ENCODE measurements around the gene ROBO1.
"Not testable (repeated sequence)": the region's sequence is repeated elsewhere in the genome, so short reads cannot be mapped to it uniquely, and the experiment has no call there.

Gene ROBO1

GRCh38 chr3:79366414-79366813 lies 401.4 kb downstream of the ROBO1 start:
- DNase-seq: no peak

- no peak for DNase-seq
These were observed 403.0 kb downstream of the ROBO1 start for GRCh38 chr3:79364784-79365183.

GRCh38 chr3:79362571-79363270 lies 405.1 kb downstream of the ROBO1 start:
- DNase-seq: no peak

- DNase-seq: no peak
These were observed 405.9 kb downstream of the ROBO1 start for GRCh38 chr3:79361748-79362378.

- DNase-seq: no peak
These were observed 409.5 kb downstream of the ROBO1 start for GRCh38 chr3:79358327-79358726.

- DNase-seq: no peak
These were observed 413.6 kb downstream of the ROBO1 start for GRCh38 chr3:79354179-79354688.

- no peak for DNase-seq
These were observed 416.1 kb downstream of the ROBO1 start for GRCh38 chr3:79351699-79352098.

- DNase-seq: no peak
These were observed 422.6 kb downstream of the ROBO1 start for GRCh38 chr3:79344876-79345871.

GRCh38 chr3:79341961-79342360 lies 425.8 kb downstream of the ROBO1 start:
- DNase-seq: no peak

GRCh38 chr3:79339846-79340245 lies 428.0 kb downstream of the ROBO1 start:
- DNase-seq: no peak

GRCh38 chr3:79337798-79338197 lies 430.0 kb downstream of the ROBO1 start:
- DNase-seq: no peak

GRCh38 chr3:79329154-79329553 lies 438.6 kb downstream of the ROBO1 start:
- no peak for DNase-seq

GRCh38 chr3:79326642-79327041 lies 441.2 kb downstream of the ROBO1 start:
- no peak for DNase-seq

- not testable (repeated sequence) for DNase-seq
These were observed 441.9 kb downstream of the ROBO1 start for GRCh38 chr3:79325833-79326383.

- no peak for DNase-seq
These were observed 450.0 kb downstream of the ROBO1 start for GRCh38 chr3:79317551-79318518.

GRCh38 chr3:79314962-79315361 lies 452.8 kb downstream of the ROBO1 start:
- DNase-seq: no peak

- no peak for DNase-seq
These were observed 453.3 kb downstream of the ROBO1 start for GRCh38 chr3:79314544-79314943.

GRCh38 chr3:79310016-79310415 lies 457.8 kb downstream of the ROBO1 start:
- DNase-seq: no peak

GRCh38 chr3:79306934-79307570 lies 460.7 kb downstream of the ROBO1 start:
- DNase-seq: no peak

GRCh38 chr3:79299949-79300635 lies 467.7 kb downstream of the ROBO1 start:
- DNase-seq: not testable (repeated sequence)

All from stimulated activated CD4-positive, alpha-beta T cell treated with anti-CD3 and anti-CD28 coated beads, Interleukin-2, amount 100 ng/mL, for 48 hours (primary cell).